ENCODE results near the gene MARCHF11.

The MARCHF11 gene

DNA sequence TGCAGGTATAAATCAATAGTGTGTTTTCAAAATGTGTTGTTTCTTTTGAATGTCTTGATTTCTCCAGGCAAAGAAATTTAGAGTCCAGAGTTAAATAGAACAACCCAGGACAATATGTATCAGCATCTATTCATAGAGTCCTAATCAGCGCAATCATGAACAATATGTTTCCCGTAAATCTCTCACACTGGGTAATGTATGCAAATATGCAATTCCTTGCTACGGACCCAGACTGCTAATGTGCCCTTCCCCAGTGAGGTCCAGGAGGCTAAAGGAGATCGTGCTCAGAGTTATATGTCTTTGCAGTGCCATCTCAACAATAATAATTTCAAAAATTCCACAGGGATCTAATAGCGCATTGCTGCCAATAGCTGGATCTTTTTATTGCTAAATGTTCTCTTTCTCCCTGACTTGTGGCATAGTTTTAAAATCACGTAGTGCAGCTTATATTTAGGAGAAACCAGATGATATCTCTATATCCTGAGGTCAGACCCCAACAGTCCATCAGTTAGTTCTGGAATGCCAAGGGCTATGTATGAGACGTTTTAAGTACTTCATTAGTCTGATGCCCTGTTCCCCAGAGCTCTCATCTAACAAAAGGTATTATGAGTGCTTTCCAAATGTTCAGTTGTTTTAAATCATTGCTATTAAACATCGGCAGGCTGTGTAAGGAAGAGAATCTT, 145.1 kb downstream of the MARCHF11 start:
- Histone ChIP-seq H3K27ac (ENCODE audit: low read length) (no peak overlapping the region), H3K9me3 (ENCODE audit: insufficient read depth, low read length, severe bottlenecking) (no peaks in the 10 kb centered on the region), H3K27me3 (ENCODE audit: insufficient read depth, low read length, poor library complexity) (no peaks in the 10 kb centered on the region), H3K9ac (ENCODE audit: low read depth, low read length) (no peak overlapping the region), H2AFZ (ENCODE audit: low read depth, low read length) (no peak overlapping the region), H3K4me2 (ENCODE audit: insufficient read depth, low read length) (no peak overlapping the region), H3K4me1 (ENCODE audit: insufficient read depth, low read length) (no peaks in the 10 kb centered on the region), H3K36me3 (ENCODE audit: insufficient read depth, low read length) (no peaks in the 10 kb centered on the region), H4K20me1 (ENCODE audit: insufficient read depth, low read length) (no peaks in the 10 kb centered on the region), H3K4me3 (ENCODE audit: low read depth in 1 of 2, low read length in 2 of 2) (no peak overlapping the region), H3K79me2 (ENCODE audit: insufficient read depth, low read length) (no peaks in the 10 kb centered on the region)
- ATAC-seq (ENCODE audit: insufficient read depth, low read depth) = no peak
- DNase-seq = no peak
- TF ChIP-seq EZH2 (IDR thresholded peaks at IDR 0.05; ENCODE audit: borderline replicate concordance, low read depth, low read length, severe bottlenecking) = no peak
- TF ChIP-seq, protein P1, sequence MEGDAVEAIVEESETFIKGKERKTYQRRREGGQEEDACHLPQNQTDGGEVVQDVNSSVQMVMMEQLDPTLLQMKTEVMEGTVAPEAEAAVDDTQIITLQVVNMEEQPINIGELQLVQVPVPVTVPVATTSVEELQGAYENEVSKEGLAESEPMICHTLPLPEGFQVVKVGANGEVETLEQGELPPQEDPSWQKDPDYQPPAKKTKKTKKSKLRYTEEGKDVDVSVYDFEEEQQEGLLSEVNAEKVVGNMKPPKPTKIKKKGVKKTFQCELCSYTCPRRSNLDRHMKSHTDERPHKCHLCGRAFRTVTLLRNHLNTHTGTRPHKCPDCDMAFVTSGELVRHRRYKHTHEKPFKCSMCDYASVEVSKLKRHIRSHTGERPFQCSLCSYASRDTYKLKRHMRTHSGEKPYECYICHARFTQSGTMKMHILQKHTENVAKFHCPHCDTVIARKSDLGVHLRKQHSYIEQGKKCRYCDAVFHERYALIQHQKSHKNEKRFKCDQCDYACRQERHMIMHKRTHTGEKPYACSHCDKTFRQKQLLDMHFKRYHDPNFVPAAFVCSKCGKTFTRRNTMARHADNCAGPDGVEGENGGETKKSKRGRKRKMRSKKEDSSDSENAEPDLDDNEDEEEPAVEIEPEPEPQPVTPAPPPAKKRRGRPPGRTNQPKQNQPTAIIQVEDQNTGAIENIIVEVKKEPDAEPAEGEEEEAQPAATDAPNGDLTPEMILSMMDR (IDR thresholded peaks at IDR 0.05; ENCODE audit: borderline replicate concordance, extremely low read depth, low read length, poor library complexity, severe bottlenecking) = no peak

DNA sequence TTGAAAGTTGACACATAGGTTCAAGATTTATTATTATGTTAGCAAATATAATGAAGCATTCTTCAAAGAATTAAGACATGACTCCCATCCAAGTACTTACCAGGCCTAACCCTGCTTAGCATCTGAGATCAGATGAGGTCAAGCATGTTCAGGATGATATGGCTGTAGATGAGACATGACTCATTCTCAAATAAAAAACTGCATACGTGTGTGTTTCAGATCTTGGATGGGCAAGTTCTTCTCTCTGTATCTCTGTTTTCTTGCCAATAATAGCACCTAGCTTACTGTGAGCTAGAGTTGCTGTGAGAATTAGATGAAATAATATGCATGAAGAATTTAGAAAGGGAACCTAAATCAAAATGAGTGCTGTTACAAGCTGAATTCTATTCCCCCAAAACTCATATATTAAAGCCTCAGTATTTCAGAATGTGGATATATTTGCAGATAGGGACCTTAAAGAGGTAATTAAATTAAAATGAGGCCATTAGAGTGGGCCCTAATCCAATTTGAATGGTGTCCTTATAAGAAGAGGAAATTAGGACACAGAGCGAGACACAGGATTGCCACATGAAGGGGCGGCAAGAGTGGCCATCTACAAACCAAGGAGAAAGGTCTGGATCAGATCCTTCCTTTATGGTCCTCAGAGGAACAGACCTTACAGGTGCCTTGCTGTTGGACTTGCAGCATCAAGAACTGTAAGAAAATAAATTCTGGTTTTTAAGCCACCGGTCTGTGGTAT, 146.2 kb downstream of the MARCHF11 start:
- TF ChIP-seq EZH2 (IDR thresholded peaks at IDR 0.05; ENCODE audit: borderline replicate concordance, low read depth, low read length, severe bottlenecking) = no peak
- TF ChIP-seq, protein P1 (IDR thresholded peaks at IDR 0.05; ENCODE audit: borderline replicate concordance, extremely low read depth, low read length, poor library complexity, severe bottlenecking) = no peak
- H3K9ac ChIP-seq (ENCODE audit: low read depth, low read length) = no peak overlapping the region
- H4K20me1 ChIP-seq (ENCODE audit: insufficient read depth, low read length) = no peaks in the 10 kb centered on the region
- H3K27me3 ChIP-seq (ENCODE audit: insufficient read depth, low read length, poor library complexity) = no peaks in the 10 kb centered on the region
- H3K4me3 ChIP-seq (ENCODE audit: low read depth in 1 of 2, low read length in 2 of 2) = no peak overlapping the region
- DNase-seq = no peak
- H3K9me3 ChIP-seq (ENCODE audit: insufficient read depth, low read length, severe bottlenecking) = no peaks in the 10 kb centered on the region
- H3K79me2 ChIP-seq (ENCODE audit: insufficient read depth, low read length) = no peaks in the 10 kb centered on the region
- no peak overlapping the region for H3K27ac ChIP-seq (ENCODE audit: low read length)
- no peaks in the 10 kb centered on the region for H3K36me3 ChIP-seq (ENCODE audit: insufficient read depth, low read length)
- no peak overlapping the region for H2AFZ ChIP-seq (ENCODE audit: low read depth, low read length)
- H3K4me1 ChIP-seq (ENCODE audit: insufficient read depth, low read length) = no peaks in the 10 kb centered on the region
- no peak for ATAC-seq (ENCODE audit: insufficient read depth, low read depth)
- H3K4me2 ChIP-seq (ENCODE audit: insufficient read depth, low read length) = no peak overlapping the region

DNA sequence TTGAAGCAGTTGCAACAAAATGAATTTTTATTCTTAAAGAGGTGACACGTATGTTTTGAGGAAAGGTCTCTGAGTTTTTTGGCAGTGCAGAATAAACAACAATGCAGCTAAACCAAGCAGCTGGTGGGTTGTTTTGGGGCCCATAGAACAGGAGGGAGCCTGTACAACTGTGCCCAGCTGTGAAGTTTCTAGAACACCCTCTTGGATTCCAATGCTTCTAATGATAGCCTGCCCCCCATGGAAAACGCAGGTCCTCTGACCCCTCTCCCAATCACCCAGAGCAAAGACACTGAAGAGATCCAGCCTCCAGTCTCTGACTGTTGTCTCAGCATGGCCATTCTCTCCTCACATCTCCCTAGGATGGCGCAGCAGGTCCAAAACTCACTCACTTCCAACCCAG, 150.9 kb downstream of the MARCHF11 start:
- no peaks in the 10 kb centered on the region for H3K36me3 ChIP-seq (ENCODE audit: insufficient read depth, low read length)
- no peak for TF ChIP-seq EZH2 (IDR thresholded peaks at IDR 0.05; ENCODE audit: borderline replicate concordance, low read depth, low read length, severe bottlenecking)
- TF ChIP-seq, protein P1 (IDR thresholded peaks at IDR 0.05; ENCODE audit: borderline replicate concordance, extremely low read depth, low read length, poor library complexity, severe bottlenecking) = no peak

More for the DNA sequence above, 150.9 kb downstream of the MARCHF11 start:
- Histone ChIP-seq H3K4me3 (ENCODE audit: low read depth in 1 of 2, low read length in 2 of 2) (no peak overlapping the region), H2AFZ (ENCODE audit: low read depth, low read length) (no peak overlapping the region), H3K27me3 (ENCODE audit: insufficient read depth, low read length, poor library complexity) (no peaks in the 10 kb centered on the region), H3K9ac (ENCODE audit: low read depth, low read length) (no peak overlapping the region), H3K4me2 (ENCODE audit: insufficient read depth, low read length) (no peak overlapping the region), H3K4me1 (ENCODE audit: insufficient read depth, low read length) (no peaks in the 10 kb centered on the region), H3K27ac (ENCODE audit: low read length) (no peak overlapping the region), H4K20me1 (ENCODE audit: insufficient read depth, low read length) (no peaks in the 10 kb centered on the region), H3K79me2 (ENCODE audit: insufficient read depth, low read length) (no peaks in the 10 kb centered on the region), H3K9me3 (ENCODE audit: insufficient read depth, low read length, severe bottlenecking) (no peaks in the 10 kb centered on the region)
- ATAC-seq (ENCODE audit: insufficient read depth, low read depth) (no peak), DNase-seq (no peak)
